LoVo (cell line): Measurements from ENCODE around the gene KLHL17.
A peak's percentile ranks its signal among the peaks of the same experiment; 100 is the strongest.

Experiments used
- DNase-seq: peaks from one replicate; pipeline ENCODE4 v3.0.0-alpha.2; 2016; ENCODE audit warnings: low spot score

The KLHL17 gene

GRCh38 chr1:952603-953002 lies 7.8 kb upstream of the KLHL17 start:
- no peak for DNase-seq

GRCh38 chr1:953524-954320 lies 6.7 kb upstream of the KLHL17 start:
- no peak for DNase-seq

DNA sequence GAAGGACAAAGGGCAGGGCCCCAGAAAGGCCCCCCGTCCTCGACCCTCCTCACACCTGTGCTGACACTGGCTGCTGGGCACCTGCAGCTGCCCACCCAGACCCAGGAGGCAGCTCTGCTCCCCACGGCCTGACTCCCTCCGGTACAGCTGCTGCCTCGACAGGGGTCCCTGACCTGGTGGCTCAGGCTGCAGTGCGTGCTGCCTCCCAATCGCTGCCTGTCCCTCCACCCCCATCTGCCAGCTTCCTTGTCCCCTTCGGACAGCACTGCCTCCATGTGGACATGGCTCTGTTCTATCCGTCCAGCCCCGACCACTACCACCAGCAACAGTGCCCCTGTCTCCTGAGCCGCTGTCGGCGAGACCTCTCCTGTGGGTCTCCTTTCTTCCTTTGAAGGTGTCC lies 5.5 kb upstream of the KLHL17 start:
- no peak for DNase-seq

DNA sequence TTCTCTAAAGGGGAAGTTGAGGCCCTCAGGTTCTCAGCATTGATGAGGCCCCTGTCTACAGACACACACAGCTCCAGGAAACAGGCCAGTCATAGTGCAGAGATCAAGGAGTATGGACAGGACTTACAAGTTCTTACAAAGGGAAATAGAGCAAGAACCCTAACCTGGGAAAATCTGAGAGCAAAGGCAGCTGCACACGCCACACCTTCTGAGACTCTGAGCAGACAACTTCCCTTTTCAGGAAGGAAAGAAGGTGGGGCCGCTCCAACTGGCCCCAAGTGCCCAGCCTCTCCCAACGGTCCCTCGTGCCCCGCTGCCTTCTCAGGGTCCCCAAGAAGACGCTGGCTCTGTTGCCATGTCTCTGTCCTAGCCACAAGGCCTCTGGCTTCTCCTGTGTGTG lies 4.9 kb upstream of the KLHL17 start:
- no peak for DNase-seq

DNA sequence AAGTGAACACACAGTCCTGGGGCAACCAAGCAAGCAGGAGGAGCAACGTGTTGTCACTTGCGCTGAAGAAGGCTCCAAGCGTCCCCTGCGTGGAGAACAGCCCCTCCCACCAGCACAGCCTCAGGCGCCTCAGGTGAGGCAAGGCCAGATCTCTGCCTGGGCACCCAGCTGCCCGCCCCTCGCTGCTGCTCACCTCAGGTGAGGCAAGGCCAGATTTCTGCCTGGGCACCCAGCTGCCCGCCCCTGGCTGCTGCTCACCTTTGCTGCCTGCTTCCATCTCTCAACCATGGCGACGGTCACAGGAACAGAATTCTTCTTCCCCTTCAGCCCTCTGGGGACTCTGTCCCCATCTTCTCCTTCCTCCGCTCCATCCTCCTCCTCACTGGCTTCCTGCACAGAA lies 3.7 kb upstream of the KLHL17 start:
- no peak for DNase-seq

GRCh38 chr1:958823-959730 lies 1.3 kb upstream of the KLHL17 start, which contains the start of gene NOC2L:
TSS of gene NOC2L (minus strand) at chr1:959256. CDS start at chr1:959240, 16 bp downstream.
- peak; percentile 92 for DNase-seq

- DNase-seq: no peak
These were observed 537 bp upstream of the KLHL17 start for GRCh38 chr1:959731-960362.

- no peak for DNase-seq
These were observed 817 bp downstream of the KLHL17 start for GRCh38 chr1:961132-961669.

- DNase-seq: no peak
These were observed 2.3 kb downstream of the KLHL17 start for GRCh38 chr1:962381-963300.

DNA sequence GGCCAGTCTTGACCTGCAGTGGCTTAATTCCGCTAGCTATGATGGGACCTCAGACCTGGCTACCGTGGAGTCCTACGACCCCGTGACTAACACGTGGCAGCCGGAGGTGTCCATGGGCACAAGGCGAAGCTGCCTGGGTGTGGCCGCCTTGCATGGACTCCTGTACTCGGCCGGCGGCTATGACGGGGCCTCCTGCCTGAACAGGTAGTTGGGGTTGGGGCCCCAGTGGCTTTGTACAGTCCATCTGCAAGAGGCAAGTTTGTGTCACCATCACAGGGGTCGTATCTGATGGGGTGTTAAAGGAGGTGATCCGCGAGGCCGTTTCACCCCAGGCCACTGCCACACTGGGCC lies 2.9 kb downstream of the KLHL17 start:
- DNase-seq: no peak

DNA sequence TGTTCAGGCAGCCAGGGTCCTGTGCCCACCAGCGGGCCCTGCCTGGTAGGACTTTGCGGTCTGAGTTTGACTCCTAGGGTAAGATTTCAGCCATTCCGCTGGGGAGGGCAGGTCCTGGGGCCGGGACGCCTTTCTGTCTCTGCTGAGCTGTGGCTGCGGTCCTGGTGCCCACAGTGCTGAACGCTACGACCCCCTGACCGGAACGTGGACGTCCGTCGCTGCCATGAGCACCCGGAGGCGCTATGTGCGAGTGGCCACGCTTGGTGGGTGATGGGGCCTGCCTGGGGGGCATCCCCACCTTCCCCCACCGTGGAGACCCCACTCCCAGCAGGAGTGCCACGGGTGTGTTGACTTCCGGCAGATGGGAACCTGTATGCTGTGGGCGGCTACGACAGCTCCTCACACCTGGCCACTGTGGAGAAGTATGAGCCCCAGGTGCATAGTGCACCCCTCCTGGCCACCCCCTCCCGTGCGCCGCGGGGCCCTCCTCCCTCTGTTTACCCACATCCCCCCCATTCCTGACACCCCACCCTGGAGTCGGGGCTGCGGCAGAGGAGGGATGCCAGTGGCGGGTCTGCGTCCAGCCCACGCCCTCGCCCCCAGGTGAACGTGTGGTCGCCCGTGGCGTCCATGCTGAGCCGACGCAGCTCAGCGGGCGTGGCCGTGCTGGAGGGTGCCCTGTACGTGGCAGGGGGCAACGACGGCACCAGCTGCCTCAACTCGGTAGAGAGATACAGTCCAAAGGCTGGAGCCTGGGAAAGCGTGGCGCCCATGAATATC lies 3.6 kb downstream of the KLHL17 start:
- no peak for DNase-seq

- DNase-seq: no peak
These were observed 4.5 kb downstream of the KLHL17 start for GRCh38 chr1:964691-965525.

DNA sequence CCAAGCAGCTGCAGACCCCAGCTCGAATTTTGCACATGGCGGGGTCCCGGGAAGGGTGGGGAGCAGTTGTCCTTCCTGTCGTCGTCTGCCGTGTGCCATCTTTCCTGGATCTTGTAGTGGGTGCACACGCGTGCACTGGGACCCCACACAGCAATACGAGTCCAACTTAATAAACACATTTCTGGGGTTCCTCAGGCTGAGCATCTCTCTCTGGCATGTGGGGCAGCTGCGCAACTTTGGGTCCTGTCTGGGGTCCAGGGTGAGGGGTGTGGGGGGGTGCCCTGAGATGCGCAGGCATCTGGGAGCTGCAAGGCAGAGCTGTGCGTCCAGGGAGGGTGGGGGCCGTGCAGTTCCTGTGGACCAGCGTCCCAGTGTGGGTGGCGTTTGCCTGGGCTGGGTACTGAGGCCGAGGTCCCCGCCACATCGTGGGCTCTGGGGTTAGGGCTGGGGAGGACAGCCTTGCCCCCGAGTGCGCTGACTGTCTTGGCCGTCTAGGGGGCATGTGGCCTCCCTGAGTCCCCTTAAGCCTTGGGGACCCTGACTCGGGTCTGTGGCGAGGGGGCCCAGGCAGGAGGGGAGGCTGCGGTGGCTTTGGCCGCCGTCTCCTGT lies 5.2 kb downstream of the KLHL17 start:
- no peak for DNase-seq

DNA sequence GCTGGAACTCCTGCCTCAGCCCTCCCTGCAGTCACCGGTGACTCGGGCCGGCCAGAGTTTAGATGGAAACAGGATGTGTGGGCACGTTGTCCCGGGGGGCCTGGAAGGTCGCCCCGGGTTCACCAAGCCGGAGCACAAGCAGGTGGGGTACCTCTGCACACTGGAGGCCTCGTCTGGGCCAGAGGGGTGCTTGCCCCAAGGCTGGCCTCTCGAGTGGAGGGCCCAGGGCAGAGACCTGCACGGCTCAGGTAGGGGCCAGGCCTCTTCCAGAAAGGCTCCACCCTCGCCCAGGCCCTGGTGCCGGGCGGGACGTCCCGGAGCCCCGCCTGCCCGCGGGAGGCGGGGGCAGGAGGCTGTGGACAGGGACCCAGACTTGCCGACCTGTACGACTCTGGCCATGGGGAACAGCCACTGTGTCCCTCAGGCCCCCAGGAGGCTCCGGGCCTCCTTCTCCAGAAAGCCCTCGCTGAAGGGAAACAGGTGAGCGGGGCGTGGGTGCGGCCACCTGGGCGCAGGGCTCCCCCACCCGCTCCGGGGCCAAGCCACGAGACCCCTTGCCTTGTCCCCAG lies 5.8 kb downstream of the KLHL17 start, which contains the start of gene PLEKHN1:
TSS of gene PLEKHN1 (plus strand) at position 348 of the 569 bp plus-strand sequence. CDS start at position 398, 50 bp downstream.
- DNase-seq: peak; percentile 65

GRCh38 chr1:966704-967300 lies 6.4 kb downstream of the KLHL17 start:
- peak; percentile 80 for DNase-seq

GRCh38 chr1:967466-968343 lies 7.3 kb downstream of the KLHL17 start:
- no peak for DNase-seq

GRCh38 chr1:969260-969855 lies 9.0 kb downstream of the KLHL17 start:
- no peak for DNase-seq
